Body of pancreas (tissue), 4 donors: ENCODE data around the gene WNT9A. TPM values are rescaled to one million over a fixed set of nuclear protein-coding genes. Genes with fewer than 3 reads are reported as not detected.

Source experiments
- ATAC-seq: fragments of 150-250 bp; one replicate; pipeline ENCODE4 v1.9.1; 2016
- DNase-seq, 4 donors: peaks; one replicate each; pipeline ENCODE4 v3.0.0-alpha.2; 2019
- H3K27ac ChIP-seq, 4 donors: fragments of 200-600 bp; sonication (generic); 1 replicate in 3 of 4; 2 replicates in 1 of 4; pipeline versions ENCODE4 v1.5.1 to v1.6.1; 2016 to 2019; ENCODE audit warnings: mild to moderate bottlenecking in 1 of 4, mixed read lengths in 1 of 4, moderate library complexity in 1 of 4
- H3K27me3 ChIP-seq, 2 donors: fragments of 200-600 bp; sonication (generic); one replicate each; pipeline ENCODE4 v1.6.0; 2016; ENCODE audit warnings: mild to moderate bottlenecking in 1 of 2
- H3K36me3 ChIP-seq, 2 donors: fragments of 200-600 bp; sonication (generic); replicated peaks in 1 of 2; 2 replicates each; pipeline ENCODE4 v1.5.1; 2016; ENCODE audit warnings: low read depth in 2 of 2; ENCODE audit not compliant: insufficient read depth in 1 of 2
- H3K4me1 ChIP-seq: fragments of 200-600 bp; sonication (generic); one replicate; pipeline ENCODE4 v1.6.0; 2016
- H3K4me3 ChIP-seq, 2 donors: fragments of 200-600 bp; sonication (generic); 1 replicate in 1 of 2; 2 replicates in 1 of 2; pipeline ENCODE4 v1.5.1; 2016 to 2019
- H3K9me3 ChIP-seq, 3 donors: fragments of 200-600 bp; sonication (generic); 1 replicate in 2 of 3; 2 replicates in 1 of 3; pipeline ENCODE4 v1.5.1; 2016
- POLR2A ChIP-seq, 3 donors: fragments of 450-650 bp; IDR thresholded peaks; one replicate each; pipeline ENCODE4 v1.6.1; 2016; ENCODE audit warnings: antibody characterized with exemption in 3 of 3, mild to moderate bottlenecking in 2 of 3
- WGBS, 2 donors: methylation state at CpG; one replicate each; pipeline ENCODE4 v1.1.5; 2017; 5-methylcytosine and 5-hydroxymethylcytosine counted together
- intact Hi-C: fragments of 100-400 bp; cut with DNase I; formaldehyde crosslinking; loops from one replicate; pipeline ENCODE4 v1.15.1; 2023
- total RNA-seq, 2 donors: library from RNA; depleted of rRNA; stranded (reverse); fragments of >200 nt; gene quantifications; one replicate each; pipeline ENCODE4 v1.1.0, GENCODE V29; 2016
- TF ChIP-seq, protein P1 (sequence below), 7 experiments: fragments of 450-650 bp in 4 of 7; fragments of 200-600 bp in 3 of 7; sonication (generic) in 3 of 7; IDR thresholded peaks; one replicate each; pipeline ENCODE4 v1.5.1; 2016 to 2019; ENCODE audit warnings: antibody characterized with exemption in 7 of 7

Gene WNT9A
- total RNA-seq, 2 donors from 2014 or later, result 0.66 to 2.1 TPM

DNA sequence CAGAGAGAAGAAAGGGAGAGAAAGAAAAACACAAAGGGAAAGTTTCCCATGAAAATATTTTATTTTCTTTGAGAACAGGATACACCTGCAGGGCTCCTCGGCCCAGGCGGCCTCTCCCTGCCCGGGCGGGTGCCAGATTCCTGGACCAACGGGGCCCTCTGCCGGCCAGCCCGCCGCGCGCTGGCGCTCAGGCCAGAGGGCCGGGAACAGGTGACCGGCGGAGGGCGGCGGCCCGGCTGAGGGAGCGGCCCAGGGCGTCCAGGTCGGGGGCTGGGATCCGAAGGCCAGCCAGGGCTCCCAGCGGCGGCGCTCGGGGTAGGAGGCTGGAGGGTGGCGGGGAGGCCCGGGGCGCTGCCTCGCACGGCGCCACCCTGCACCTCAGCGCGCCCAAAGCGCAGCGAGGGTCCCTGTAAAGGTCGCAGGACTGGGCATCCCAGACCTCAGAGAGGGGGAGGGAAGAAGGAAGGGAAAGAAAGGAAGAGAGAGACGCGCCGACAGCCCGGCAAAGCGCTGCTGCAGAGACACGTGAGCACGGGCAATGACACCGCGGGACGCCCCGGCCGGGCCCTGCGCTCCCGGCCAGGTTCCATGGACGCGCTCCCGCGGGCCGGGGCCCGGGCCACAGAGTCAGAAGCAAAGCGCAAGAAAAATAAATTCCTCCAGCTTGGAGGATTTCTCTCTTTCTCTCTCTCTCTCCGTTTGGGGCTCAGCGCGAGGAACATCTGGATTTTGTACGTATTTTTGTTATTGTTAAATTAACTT is 927 bp downstream of the WNT9A start:
- no peaks in the 10 kb centered on the region for H3K36me3 ChIP-seq
- no peaks in the 10 kb centered on the region for H3K9me3 ChIP-seq
- H3K27me3 ChIP-seq, result no peaks in the 10 kb centered on the region
- DNase-seq, result peak; percentile 85 to 91 (median 88)
- intact Hi-C loops, result loop anchor here (5.0 to 10.0 kb wide), 2 partner anchors 185 to 462 kb away; no protein-coding TSS in a partner anchor
- peak overlapping the region in 1 of 2 donors; percentile 27 for H3K4me3 ChIP-seq
- H3K4me1 ChIP-seq, result peaks cover 35% of the 10 kb centered on the region
- 0% methylated on average over 56 to 58 of the region's 61 CpGs for WGBS, 2 donors
- H3K27ac ChIP-seq, result peak overlapping the region; percentile 80 to 91 (median 86)
- peak in 1 of 3 donors; percentile 30 for TF ChIP-seq POLR2A (IDR thresholded peaks at IDR 0.05)
- TF ChIP-seq, protein P1, sequence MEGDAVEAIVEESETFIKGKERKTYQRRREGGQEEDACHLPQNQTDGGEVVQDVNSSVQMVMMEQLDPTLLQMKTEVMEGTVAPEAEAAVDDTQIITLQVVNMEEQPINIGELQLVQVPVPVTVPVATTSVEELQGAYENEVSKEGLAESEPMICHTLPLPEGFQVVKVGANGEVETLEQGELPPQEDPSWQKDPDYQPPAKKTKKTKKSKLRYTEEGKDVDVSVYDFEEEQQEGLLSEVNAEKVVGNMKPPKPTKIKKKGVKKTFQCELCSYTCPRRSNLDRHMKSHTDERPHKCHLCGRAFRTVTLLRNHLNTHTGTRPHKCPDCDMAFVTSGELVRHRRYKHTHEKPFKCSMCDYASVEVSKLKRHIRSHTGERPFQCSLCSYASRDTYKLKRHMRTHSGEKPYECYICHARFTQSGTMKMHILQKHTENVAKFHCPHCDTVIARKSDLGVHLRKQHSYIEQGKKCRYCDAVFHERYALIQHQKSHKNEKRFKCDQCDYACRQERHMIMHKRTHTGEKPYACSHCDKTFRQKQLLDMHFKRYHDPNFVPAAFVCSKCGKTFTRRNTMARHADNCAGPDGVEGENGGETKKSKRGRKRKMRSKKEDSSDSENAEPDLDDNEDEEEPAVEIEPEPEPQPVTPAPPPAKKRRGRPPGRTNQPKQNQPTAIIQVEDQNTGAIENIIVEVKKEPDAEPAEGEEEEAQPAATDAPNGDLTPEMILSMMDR (IDR thresholded peaks at IDR 0.05), result peak; percentile 62 to 95 (median 77)
- ATAC-seq, result peak; percentile 86

DNA sequence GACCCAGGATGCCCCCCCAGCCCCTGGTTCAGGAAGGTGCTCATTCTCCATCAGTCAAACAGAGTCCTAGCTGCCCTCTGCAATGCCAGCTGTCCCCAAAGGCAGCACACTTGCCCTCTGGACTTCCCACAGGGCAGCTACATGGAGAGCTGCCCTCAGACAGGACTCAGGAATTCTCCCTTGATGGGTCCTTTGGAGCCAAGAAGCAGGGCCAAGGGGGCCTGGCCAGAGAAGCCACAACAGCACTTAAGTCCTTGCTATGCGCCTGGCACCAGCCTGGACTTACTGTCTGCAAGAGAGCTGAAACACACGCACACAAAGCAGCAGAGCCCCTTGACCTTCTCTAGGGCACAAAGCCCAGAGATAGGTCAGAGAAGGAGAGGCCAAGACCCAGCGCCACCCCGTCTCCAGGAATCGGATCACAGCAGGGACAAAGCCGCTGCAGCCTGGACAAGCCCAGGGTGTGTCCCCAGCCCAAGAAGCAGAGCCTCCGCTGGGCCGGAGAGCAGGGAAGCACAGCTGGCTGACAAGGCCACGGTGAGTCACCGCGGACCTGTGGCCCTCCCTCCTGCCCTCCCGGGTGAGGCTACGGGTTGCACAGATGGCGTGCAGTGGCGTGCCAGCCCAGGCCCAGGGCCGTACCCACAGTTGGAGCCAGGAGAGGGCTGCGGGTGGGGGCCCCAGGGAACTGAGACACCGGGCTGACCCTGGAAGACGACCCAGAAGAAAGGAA is 1.7 kb downstream of the WNT9A start:
- Histone ChIP-seq H3K4me3 (no peak overlapping the region), H3K27ac (peak overlapping the region; percentile 80 to 91 (median 86))
- WGBS, 2 donors, result 5 to 11% methylated on average over 11 to 19 of the region's 19 CpGs

DNA sequence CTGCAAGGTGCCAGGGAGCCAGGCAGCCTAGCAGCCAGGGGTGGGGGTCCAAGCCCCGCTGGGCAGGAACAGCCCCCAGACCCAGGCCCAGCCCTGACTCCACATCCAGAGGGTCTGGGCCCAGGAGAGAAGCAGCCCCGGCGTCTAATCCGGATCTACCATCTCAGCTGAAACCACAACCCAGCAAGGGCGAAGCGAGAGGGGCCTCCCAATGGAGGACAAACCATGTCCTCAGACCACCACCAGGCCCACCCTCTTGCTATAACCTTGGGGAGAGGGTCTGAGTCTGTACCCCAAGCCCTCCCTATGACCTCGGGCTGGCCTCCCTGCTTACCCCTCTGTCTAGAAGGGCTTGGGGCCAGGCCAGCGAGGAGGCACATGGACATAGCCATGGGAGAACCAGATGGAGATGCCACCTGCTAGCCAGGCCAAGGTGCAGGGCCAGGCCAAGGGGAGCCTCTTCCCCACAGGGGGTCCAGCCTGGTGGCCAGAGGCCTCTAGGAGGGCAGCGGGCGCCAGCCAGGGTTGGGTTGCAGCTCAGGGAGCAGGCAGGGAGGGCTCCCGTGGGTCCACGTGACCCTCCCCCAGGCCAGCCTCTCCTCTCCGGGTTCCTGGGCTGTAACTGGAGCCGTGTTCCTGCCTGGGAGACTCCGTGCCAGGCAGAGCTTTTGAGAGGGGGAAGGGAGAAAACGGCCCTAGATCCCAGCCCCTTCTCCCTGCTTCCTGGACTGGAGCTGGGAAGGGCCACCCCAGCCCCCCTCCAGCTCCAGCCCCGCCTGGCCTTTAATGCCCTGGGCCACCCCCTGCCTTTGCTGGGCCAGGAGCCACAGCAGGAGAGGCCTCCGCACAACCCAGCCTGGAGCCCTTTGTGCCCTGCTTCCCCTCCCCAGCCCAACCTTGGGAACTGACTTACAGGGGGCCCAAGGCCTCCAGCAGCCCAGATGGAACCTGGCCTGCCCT is 2.5 kb downstream of the WNT9A start:
- Histone ChIP-seq H3K4me3 (no peak overlapping the region), H3K4me1 (peaks cover 35% of the 10 kb centered on the region), H3K27ac (peak overlapping the region; percentile 80 to 91 (median 86)), H3K27me3 (no peaks in the 10 kb centered on the region), H3K36me3 (no peaks in the 10 kb centered on the region), H3K9me3 (no peaks in the 10 kb centered on the region)
- WGBS, 2 donors, result 65 to 68% methylated on average over 11 to 18 of the region's 18 CpGs
- DNase-seq (peak; percentile 27 to 75 (median 48)), ATAC-seq (no peak)
- intact Hi-C loops, result loop anchor here (5.0 to 10.0 kb wide), 2 partner anchors 183 to 460 kb away; no protein-coding TSS in a partner anchor
- TF ChIP-seq, protein P1 (IDR thresholded peaks at IDR 0.05), result no peak
- peak in 1 of 3 donors; percentile 6 for TF ChIP-seq POLR2A (IDR thresholded peaks at IDR 0.05)

More for the DNA sequence above, 1.7 kb downstream of the WNT9A start:
- H3K27me3 ChIP-seq, result no peaks in the 10 kb centered on the region
- DNase-seq (peak; percentile 88 to 96 (median 93)), ATAC-seq (peak; percentile 89)
- H3K4me1 ChIP-seq, result peaks cover 35% of the 10 kb centered on the region
- H3K36me3 ChIP-seq, result no peaks in the 10 kb centered on the region
- H3K9me3 ChIP-seq, result no peaks in the 10 kb centered on the region
- intact Hi-C loops, result loop anchor here (5.0 to 10.0 kb wide), 2 partner anchors 184 to 461 kb away; no protein-coding TSS in a partner anchor
- TF ChIP-seq POLR2A (IDR thresholded peaks at IDR 0.05), result peak; percentile 45 to 65 (median 50)
- TF ChIP-seq, protein P1 (IDR thresholded peaks at IDR 0.05), result no peak
